Ammon's horn (tissue), 1 donor: ENCODE data around the gene TPM2.

ENCODE experiments used
- DNase-seq: peaks from one replicate; pipeline ENCODE4 v3.0.0-alpha.2; 2016; ENCODE audit warnings: low spot score

The TPM2 gene

GRCh38 chr9:35718721-35719511 is 29.2 kb upstream of the TPM2 start:
- DNase-seq, result no peak

GRCh38 chr9:35717132-35717870 is 27.6 kb upstream of the TPM2 start:
- no peak for DNase-seq

- peak; percentile 51 for DNase-seq
Observed at GRCh38 chr9:35716230-35716629, 26.5 kb upstream of the TPM2 start.

GRCh38 chr9:35714579-35715252 is 25.0 kb upstream of the TPM2 start:
- DNase-seq, result no peak

GRCh38 chr9:35714123-35714522 is 24.4 kb upstream of the TPM2 start:
- no peak for DNase-seq

- DNase-seq, result no peak
Observed at GRCh38 chr9:35713578-35713977, 23.9 kb upstream of the TPM2 start.

- DNase-seq, result no peak
Observed at GRCh38 chr9:35712762-35713400, 23.2 kb upstream of the TPM2 start.

- DNase-seq, result no peak
Observed at GRCh38 chr9:35711501-35712428, 22.0 kb upstream of the TPM2 start.

- no peak for DNase-seq
Observed at GRCh38 chr9:35710818-35711500, 21.2 kb upstream of the TPM2 start.

- no peak for DNase-seq
Observed at GRCh38 chr9:35708146-35708545, 18.4 kb upstream of the TPM2 start.

GRCh38 chr9:35706951-35707350 is 17.2 kb upstream of the TPM2 start:
- DNase-seq, result no peak

GRCh38 chr9:35705836-35706430 is 16.2 kb upstream of the TPM2 start:
- no peak for DNase-seq

GRCh38 chr9:35705372-35705771 is 15.6 kb upstream of the TPM2 start:
- DNase-seq, result no peak

- no peak for DNase-seq
Observed at GRCh38 chr9:35703906-35704672, 14.4 kb upstream of the TPM2 start.

GRCh38 chr9:35702696-35703095 is 13.0 kb upstream of the TPM2 start:
- no peak for DNase-seq

- no peak for DNase-seq
Observed at GRCh38 chr9:35700942-35701341, 11.2 kb upstream of the TPM2 start.

- no peak for DNase-seq
Observed at GRCh38 chr9:35700031-35700430, 10.3 kb upstream of the TPM2 start.

- DNase-seq, result no peak
Observed at GRCh38 chr9:35698231-35698630, 8.5 kb upstream of the TPM2 start.

- no peak for DNase-seq
Observed at GRCh38 chr9:35697486-35697885, 7.8 kb upstream of the TPM2 start.
